IPS-20b (cell line): ENCODE results near the gene FRMPD3.

Experiments
- H3K27ac ChIP-seq: one replicate; pipeline ENCODE4 v1.5.1; 2013; ENCODE audit warnings: low read length
- H3K27me3 ChIP-seq: 2 replicates; pipeline ENCODE4 v1.6.1; 2013; ENCODE audit warnings: mild to moderate bottlenecking, low read length, inconsistent platforms; ENCODE audit not compliant: insufficient read depth
- H3K36me3 ChIP-seq: 2 replicates; pipeline ENCODE4 v1.6.1; 2013; ENCODE audit warnings: low read depth, mild to moderate bottlenecking, inconsistent platforms, low read length, moderate library complexity; ENCODE audit not compliant: insufficient read depth
- H3K4me1 ChIP-seq: 2 replicates; pipeline ENCODE4 v1.6.1; 2013; ENCODE audit warnings: mild to moderate bottlenecking, control low read depth, inconsistent platforms, low read length, moderate library complexity; ENCODE audit not compliant: insufficient read depth
- H3K4me3 ChIP-seq: 2 replicates; pipeline ENCODE4 v1.5.1; 2013; ENCODE audit warnings: mild to moderate bottlenecking, low read length, inconsistent platforms
- H3K9ac ChIP-seq: 2 replicates; pipeline ENCODE4 v1.6.1; 2013; ENCODE audit warnings: low read depth, mild to moderate bottlenecking, inconsistent platforms, low read length, moderate library complexity
- H3K9me3 ChIP-seq: 2 replicates; pipeline ENCODE4 v1.6.1; 2013; ENCODE audit warnings: mild to moderate bottlenecking, low read depth, low read length, inconsistent platforms; ENCODE audit not compliant: insufficient read depth

The FRMPD3 gene

GRCh38 chrX:107448998-107449835 lies at the start of gene FRMPD3:
FRMPD3 (plus strand) TSS chrX:107449652; CDS start chrX:107526589, 76,937 bp downstream.
- Histone ChIP-seq H3K4me3 (peak within 1 kb of the TSS; percentile 72), H3K27me3 (peaks cover 48% of the 10 kb centered on the region), H3K9ac (no peak within 1 kb of the TSS), H3K4me1 (peaks cover 4% of the 10 kb centered on the region; the same call in 1 of the 2 replicates), H3K9me3 (no peaks in the 10 kb centered on the region), H3K36me3 (no peaks in the 10 kb centered on the region), H3K27ac (no peak within 1 kb of the TSS)

- Histone ChIP-seq H3K36me3 (no peaks in the 10 kb centered on the region), H3K9ac (no peak overlapping the region), H3K4me3 (no peak overlapping the region), H3K9me3 (no peaks in the 10 kb centered on the region), H3K27ac (no peak overlapping the region), H3K27me3 (no peaks in the 10 kb centered on the region), H3K4me1 (no peaks in the 10 kb centered on the region)
Observed at GRCh38 chrX:107420571-107420970, 28.9 kb upstream of the FRMPD3 start.

GRCh38 chrX:107421337-107421861 lies 28.1 kb upstream of the FRMPD3 start:
- Histone ChIP-seq H3K27ac (no peak overlapping the region), H3K27me3 (no peaks in the 10 kb centered on the region), H3K36me3 (no peaks in the 10 kb centered on the region), H3K4me1 (no peaks in the 10 kb centered on the region), H3K9me3 (no peaks in the 10 kb centered on the region), H3K4me3 (no peak overlapping the region), H3K9ac (no peak overlapping the region)

GRCh38 chrX:107429090-107429489 lies 20.4 kb upstream of the FRMPD3 start:
- Histone ChIP-seq H3K9ac (no peak overlapping the region), H3K36me3 (no peaks in the 10 kb centered on the region), H3K9me3 (no peaks in the 10 kb centered on the region), H3K27ac (no peak overlapping the region), H3K4me1 (no peaks in the 10 kb centered on the region), H3K27me3 (no peaks in the 10 kb centered on the region), H3K4me3 (no peak overlapping the region)

- H3K4me1 ChIP-seq: no peaks in the 10 kb centered on the region; the same call in 1 of the 2 replicates
- H3K9me3 ChIP-seq: no peaks in the 10 kb centered on the region
- H3K9ac ChIP-seq: no peak overlapping the region
- H3K4me3 ChIP-seq: no peak overlapping the region
- H3K36me3 ChIP-seq: no peaks in the 10 kb centered on the region
- no peak overlapping the region for H3K27ac ChIP-seq
- H3K27me3 ChIP-seq: no peaks in the 10 kb centered on the region
Observed at GRCh38 chrX:107440187-107440586, 9.3 kb upstream of the FRMPD3 start.

- Histone ChIP-seq H3K4me1 (no peaks in the 10 kb centered on the region; the same call in 1 of the 2 replicates), H3K36me3 (no peaks in the 10 kb centered on the region), H3K9ac (no peak overlapping the region), H3K4me3 (no peak overlapping the region), H3K27ac (no peak overlapping the region), H3K9me3 (no peaks in the 10 kb centered on the region), H3K27me3 (no peaks in the 10 kb centered on the region)
Observed at GRCh38 chrX:107440692-107441091, 8.8 kb upstream of the FRMPD3 start.

GRCh38 chrX:107442914-107443527 lies 6.4 kb upstream of the FRMPD3 start:
- no peaks in the 10 kb centered on the region; the same call in 1 of the 2 replicates for H3K4me1 ChIP-seq
- H3K27ac ChIP-seq: no peak overlapping the region
- H3K9ac ChIP-seq: no peak overlapping the region
- no peaks in the 10 kb centered on the region for H3K36me3 ChIP-seq
- H3K4me3 ChIP-seq: no peak overlapping the region
- H3K9me3 ChIP-seq: no peaks in the 10 kb centered on the region
- H3K27me3 ChIP-seq: peaks cover 15% of the 10 kb centered on the region

GRCh38 chrX:107445146-107445545 lies 4.3 kb upstream of the FRMPD3 start:
- Histone ChIP-seq H3K9me3 (no peaks in the 10 kb centered on the region), H3K36me3 (no peaks in the 10 kb centered on the region), H3K27me3 (peaks cover 26% of the 10 kb centered on the region), H3K9ac (no peak overlapping the region), H3K4me3 (no peak overlapping the region), H3K4me1 (no peaks in the 10 kb centered on the region; the same call in 1 of the 2 replicates), H3K27ac (no peak overlapping the region)

- Histone ChIP-seq H3K9me3 (no peaks in the 10 kb centered on the region), H3K9ac (no peak overlapping the region), H3K27me3 (peaks cover 31% of the 10 kb centered on the region), H3K36me3 (no peaks in the 10 kb centered on the region), H3K4me3 (no peak overlapping the region), H3K27ac (no peak overlapping the region), H3K4me1 (peaks cover 2% of the 10 kb centered on the region; the same call in 1 of the 2 replicates)
Observed at GRCh38 chrX:107445631-107446030, 3.8 kb upstream of the FRMPD3 start.

- H3K9me3 ChIP-seq: no peaks in the 10 kb centered on the region
- peaks cover 45% of the 10 kb centered on the region for H3K27me3 ChIP-seq
- peaks cover 4% of the 10 kb centered on the region; the same call in 1 of the 2 replicates for H3K4me1 ChIP-seq
- no peak overlapping the region for H3K4me3 ChIP-seq
- no peak overlapping the region for H3K9ac ChIP-seq
- H3K27ac ChIP-seq: no peak overlapping the region
- no peaks in the 10 kb centered on the region for H3K36me3 ChIP-seq
Observed at GRCh38 chrX:107447642-107448041, 1.8 kb upstream of the FRMPD3 start.

- Histone ChIP-seq H3K36me3 (no peaks in the 10 kb centered on the region), H3K9me3 (no peaks in the 10 kb centered on the region), H3K4me3 (peak overlapping the region; percentile 72), H3K9ac (no peak overlapping the region), H3K27ac (no peak overlapping the region), H3K4me1 (peaks cover 4% of the 10 kb centered on the region; the same call in 1 of the 2 replicates), H3K27me3 (peaks cover 48% of the 10 kb centered on the region)
Observed at GRCh38 chrX:107448625-107448997, 841 bp upstream of the FRMPD3 start.
